ENCODE measurements around the gene RTP1.

Gene RTP1

DNA sequence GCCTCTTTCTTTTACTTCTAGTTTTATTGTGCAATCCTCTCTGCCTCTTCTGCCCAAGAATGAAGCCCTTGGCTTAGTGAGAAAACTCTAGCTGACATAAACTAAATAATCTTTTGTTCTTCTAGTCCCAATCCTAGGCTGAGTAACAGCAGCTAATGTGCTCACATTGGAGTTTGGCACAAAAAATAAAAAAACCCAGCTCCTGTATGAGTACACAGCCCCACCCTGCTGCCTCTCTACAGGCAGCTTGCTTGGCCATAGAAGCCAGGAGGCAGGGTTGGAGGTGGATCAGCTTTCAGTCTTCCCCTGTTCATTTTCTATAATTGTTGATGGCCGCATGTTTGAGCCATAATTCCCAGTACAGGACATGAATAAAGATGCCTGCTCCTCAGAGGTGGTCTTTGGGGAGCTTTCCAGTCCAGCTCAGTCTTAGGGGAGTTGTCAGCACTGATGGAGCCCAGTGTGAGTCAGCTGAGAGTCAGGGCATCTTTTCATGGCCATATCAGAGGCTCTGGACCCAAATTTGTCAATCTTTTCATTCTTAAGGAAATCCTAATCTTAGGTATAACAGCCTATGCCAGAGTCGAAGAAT is 46.7 kb downstream of the RTP1 start:
- DNase-seq, result no peak

DNA sequence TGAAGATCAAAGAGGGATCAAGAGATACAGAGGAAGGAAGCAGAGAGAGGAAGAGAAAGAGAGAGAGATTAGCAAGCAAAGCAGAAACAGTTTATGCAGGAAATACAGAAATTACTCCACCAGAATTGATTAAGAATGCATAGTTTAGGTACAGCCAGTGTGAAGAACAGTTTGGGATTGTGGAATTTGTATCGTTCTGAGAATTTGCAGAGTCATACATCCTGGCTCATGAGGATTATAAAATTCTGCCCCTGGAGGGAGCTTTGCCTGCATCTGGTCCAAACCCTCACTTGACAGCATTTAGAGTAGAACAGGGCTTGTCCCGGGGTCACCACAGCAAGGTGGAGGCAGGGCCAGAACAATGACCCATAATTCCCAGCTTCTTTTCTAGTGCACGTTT is 50.1 kb downstream of the RTP1 start:
- no peak for DNase-seq
